Neural crest cell (in vitro differentiated cells): ENCODE data around the gene RUNX2. TPM values are rescaled to one million over a fixed set of nuclear protein-coding genes. Genes with fewer than 3 reads are reported as not detected.

Experiments
- DNase-seq: peaks from one replicate; pipeline ENCODE4 v3.0.0; 2021; ENCODE audit warnings: low read depth, mixed read lengths, low spot score
- H3K27ac Mint-ChIP-seq: one replicate; pipeline ENCODE4 v1.8.0; 2021; ENCODE audit warnings: mild to moderate bottlenecking, mixed read lengths; ENCODE audit not compliant: unreplicated experiment
- H3K27me3 Mint-ChIP-seq: 2 replicates; pipeline ENCODE4 v1.8.0; 2021; ENCODE audit warnings: low read depth, mild to moderate bottlenecking, mixed read lengths
- H3K36me3 Mint-ChIP-seq: 2 replicates; pipeline ENCODE4 v1.8.0; 2021; ENCODE audit warnings: low read depth, mild to moderate bottlenecking, mixed read lengths
- H3K4me1 Mint-ChIP-seq: 2 replicates; pipeline ENCODE4 v1.8.0; 2021; ENCODE audit warnings: mixed read lengths
- H3K4me3 Mint-ChIP-seq: one replicate; pipeline ENCODE4 v1.8.0; 2021; ENCODE audit warnings: mild to moderate bottlenecking, mixed read lengths
- H3K9me3 Mint-ChIP-seq: 2 replicates; pipeline ENCODE4 v1.8.0; 2021; ENCODE audit warnings: mixed read lengths
- total RNA-seq: library from RNA; stranded (reverse); gene quantifications from 2 replicates; pipeline ENCODE4 v1.2.1, GENCODE V29; 2021
- TF ChIP-seq, protein P1 (sequence below): fragments of 200-600 bp; sonication (generic); conservative IDR thresholded peaks from 2 replicates; pipeline ENCODE4 v1.5.0; 2021; ENCODE audit warnings: antibody characterized with exemption, mild to moderate bottlenecking

RUNX2 gene
- total RNA-seq, 1 donor from 2014 or later, result 0.16 TPM

DNA sequence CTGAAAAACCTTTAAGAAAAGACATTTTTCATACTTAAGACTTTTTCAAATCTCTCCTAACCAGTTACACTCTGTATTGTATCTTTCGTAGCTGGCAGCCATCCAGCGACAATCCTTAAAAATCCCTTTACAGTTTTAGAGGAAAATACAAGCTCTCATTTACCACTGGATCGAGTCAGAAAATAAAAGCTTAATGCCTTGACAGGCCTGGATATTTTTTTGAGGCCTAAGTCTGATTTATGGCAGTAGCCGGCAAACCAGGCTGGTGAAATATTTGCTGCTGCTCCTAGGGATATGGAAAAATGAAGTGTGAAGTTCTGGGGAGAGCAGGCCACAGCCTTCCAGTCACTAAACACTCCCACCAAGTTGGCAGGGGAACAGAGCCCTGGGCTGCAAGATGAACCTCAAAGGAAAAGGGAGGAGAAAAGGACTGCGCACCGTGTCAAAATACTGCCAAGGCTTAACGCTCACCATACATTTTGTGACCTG lies 262.6 kb downstream of the RUNX2 start:
- Mint-ChIP-seq H3K36me3 (no peaks in the 10 kb centered on the region), H3K4me1 (peaks cover 4% of the 10 kb centered on the region), H3K27me3 (no peaks in the 10 kb centered on the region), H3K4me3 (no peak overlapping the region), H3K9me3 (no peaks in the 10 kb centered on the region), H3K27ac (no peak overlapping the region)
- TF ChIP-seq, protein P1, sequence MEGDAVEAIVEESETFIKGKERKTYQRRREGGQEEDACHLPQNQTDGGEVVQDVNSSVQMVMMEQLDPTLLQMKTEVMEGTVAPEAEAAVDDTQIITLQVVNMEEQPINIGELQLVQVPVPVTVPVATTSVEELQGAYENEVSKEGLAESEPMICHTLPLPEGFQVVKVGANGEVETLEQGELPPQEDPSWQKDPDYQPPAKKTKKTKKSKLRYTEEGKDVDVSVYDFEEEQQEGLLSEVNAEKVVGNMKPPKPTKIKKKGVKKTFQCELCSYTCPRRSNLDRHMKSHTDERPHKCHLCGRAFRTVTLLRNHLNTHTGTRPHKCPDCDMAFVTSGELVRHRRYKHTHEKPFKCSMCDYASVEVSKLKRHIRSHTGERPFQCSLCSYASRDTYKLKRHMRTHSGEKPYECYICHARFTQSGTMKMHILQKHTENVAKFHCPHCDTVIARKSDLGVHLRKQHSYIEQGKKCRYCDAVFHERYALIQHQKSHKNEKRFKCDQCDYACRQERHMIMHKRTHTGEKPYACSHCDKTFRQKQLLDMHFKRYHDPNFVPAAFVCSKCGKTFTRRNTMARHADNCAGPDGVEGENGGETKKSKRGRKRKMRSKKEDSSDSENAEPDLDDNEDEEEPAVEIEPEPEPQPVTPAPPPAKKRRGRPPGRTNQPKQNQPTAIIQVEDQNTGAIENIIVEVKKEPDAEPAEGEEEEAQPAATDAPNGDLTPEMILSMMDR, result no peak
- DNase-seq, result no peak

DNA sequence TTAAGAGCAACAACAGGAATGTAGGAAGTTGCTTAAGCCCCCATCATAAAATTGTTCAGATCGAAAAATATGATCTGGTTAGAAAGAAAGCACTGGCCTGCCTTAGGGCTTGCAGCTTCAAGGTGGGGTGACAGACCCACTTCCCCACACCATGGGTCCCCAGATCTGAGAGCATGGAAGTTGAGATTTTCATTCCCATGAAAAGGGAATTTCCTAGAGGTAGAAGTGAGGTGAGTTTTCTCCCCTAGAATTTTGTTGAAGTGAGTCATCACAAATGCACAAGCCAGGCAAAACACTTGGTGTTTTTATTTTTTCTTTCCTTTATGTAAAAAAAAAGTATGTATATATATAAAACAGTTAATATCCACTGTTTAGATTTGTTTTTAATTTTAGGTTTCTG lies 263.2 kb downstream of the RUNX2 start:
- Mint-ChIP-seq H3K4me3 (no peak overlapping the region), H3K27me3 (no peaks in the 10 kb centered on the region), H3K4me1 (peaks cover 4% of the 10 kb centered on the region), H3K27ac (no peak overlapping the region), H3K36me3 (no peaks in the 10 kb centered on the region), H3K9me3 (no peaks in the 10 kb centered on the region)
- DNase-seq, result no peak
- TF ChIP-seq, protein P1, result no peak

GRCh38 chr6:45591890-45592289 lies 263.8 kb downstream of the RUNX2 start:
- no peak for DNase-seq
- Mint-ChIP-seq H3K27ac (no peak overlapping the region), H3K36me3 (no peaks in the 10 kb centered on the region), H3K4me3 (no peak overlapping the region), H3K9me3 (no peaks in the 10 kb centered on the region), H3K4me1 (peaks cover 4% of the 10 kb centered on the region), H3K27me3 (no peaks in the 10 kb centered on the region)
- TF ChIP-seq, protein P1, result no peak

DNA sequence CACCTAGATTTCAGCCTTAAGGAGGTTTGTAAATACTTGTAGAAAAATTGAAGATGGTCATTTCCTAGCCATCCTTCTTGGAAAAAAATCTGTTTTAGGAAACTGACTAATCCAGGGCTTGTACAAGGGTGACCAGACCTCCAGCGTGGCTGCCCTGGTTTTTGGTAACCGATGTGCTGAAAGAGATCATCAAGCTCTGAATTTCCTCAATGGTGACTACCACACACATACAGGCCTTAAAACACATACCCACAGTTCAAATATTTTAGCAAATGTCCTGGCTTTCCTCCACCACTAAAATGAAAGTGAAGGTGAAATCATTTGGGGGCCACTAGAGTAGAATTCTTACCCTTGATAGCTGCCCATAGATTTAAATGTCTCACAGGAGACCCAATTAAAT lies 264.9 kb downstream of the RUNX2 start:
- peaks cover 4% of the 10 kb centered on the region for H3K4me1 Mint-ChIP-seq
- H3K4me3 Mint-ChIP-seq, result no peak overlapping the region
- no peaks in the 10 kb centered on the region for H3K27me3 Mint-ChIP-seq
- TF ChIP-seq, protein P1, result no peak
- no peak overlapping the region for H3K27ac Mint-ChIP-seq
- no peaks in the 10 kb centered on the region for H3K36me3 Mint-ChIP-seq
- DNase-seq, result no peak
- no peaks in the 10 kb centered on the region for H3K9me3 Mint-ChIP-seq

- TF ChIP-seq, protein P1, result no peak
- Mint-ChIP-seq H3K27ac (no peak overlapping the region), H3K4me1 (peaks cover 4% of the 10 kb centered on the region), H3K9me3 (no peaks in the 10 kb centered on the region), H3K27me3 (no peaks in the 10 kb centered on the region), H3K36me3 (no peaks in the 10 kb centered on the region), H3K4me3 (no peak overlapping the region)
- no peak for DNase-seq
These were observed 267.1 kb downstream of the RUNX2 start for GRCh38 chr6:45595010-45595851.
